Activated T-helper 2 cell treated with anti-CD3 and anti-CD28 coated beads, Interferon-gamma antibody, Interleukin-2, Interleukin-4, amounts not matched to agents 10 μg/mL and 5 μg/mL and 100 μg/mL, durations not matched to agents 14 hours and 24 hours and 36 hours (primary cell): ENCODE results near the gene CDK3. TPM values are rescaled to one million over a fixed set of nuclear protein-coding genes. Genes with fewer than 3 reads are reported as not detected.

Experiments used
- total RNA-seq: library from RNA; stranded (reverse); gene quantifications from 2 replicates; pipeline ENCODE4 v1.2.3, GENCODE V29; 2022

CDK3 gene
- total RNA-seq, 1 donor from 2014 or later = 6.9 TPM

Other genes starting within 250 kb of the CDK3 start
- 55.4 and 63.7 TPM in 2 replicates for gene GALK1, start 235.7 kb upstream of the CDK3 start, total RNA-seq
- 26.8 and 30.1 TPM in 2 replicates for gene UNK, start 216.0 kb upstream of the CDK3 start, total RNA-seq
- 165 and 175 TPM in 2 replicates for gene UNC13D, start 156.5 kb upstream of the CDK3 start, total RNA-seq
- gene WBP2, start 145.5 kb upstream of the CDK3 start, total RNA-seq = 79.3 and 80.7 TPM in 2 replicates
- gene TRIM47, start 122.3 kb upstream of the CDK3 start, total RNA-seq = 22.5 and 24.5 TPM in 2 replicates
- 42.8 and 45.6 TPM in 2 replicates for gene TRIM65, start 103.9 kb upstream of the CDK3 start, total RNA-seq
- 127 and 139 TPM in 2 replicates for gene MRPL38, start 96.0 kb upstream of the CDK3 start, total RNA-seq
- gene FBF1, start 59.8 kb upstream of the CDK3 start, total RNA-seq = 15.0 and 17.6 TPM in 2 replicates
- gene ACOX1, start 21.7 kb upstream of the CDK3 start, total RNA-seq = 29.4 and 30.6 TPM in 2 replicates
- gene TEN1, start 21.6 kb upstream of the CDK3 start, total RNA-seq = 11.4 and 13.4 TPM in 2 replicates
- gene EVPL, start 26.5 kb downstream of the CDK3 start, total RNA-seq = 0.02 TPM in 1 of 2 replicates, not detected in the other
- gene SRP68, start 71.7 kb downstream of the CDK3 start, total RNA-seq = 188 and 194 TPM in 2 replicates
- 10.7 and 14.5 TPM in 2 replicates for gene GALR2, start 73.9 kb downstream of the CDK3 start, total RNA-seq
- 10.3 and 14.1 TPM in 2 replicates for gene ZACN, start 78.3 kb downstream of the CDK3 start, total RNA-seq
- 103 and 110 TPM in 2 replicates for gene EXOC7, start 102.9 kb downstream of the CDK3 start, total RNA-seq
- gene FOXJ1, start 140.4 kb downstream of the CDK3 start, total RNA-seq = 0.11 TPM in 2 replicates
- gene RNF157, start 239.6 kb downstream of the CDK3 start, total RNA-seq = 34.3 and 34.9 TPM in 2 replicates